Fibroblast of pulmonary artery (primary cell): ENCODE results near the gene OR1J4.

Experiments
- DNase-seq: peaks from one replicate; pipeline ENCODE4 v3.0.0-alpha.2; 2010; ENCODE audit warnings: low read depth
- H3K4me3 ChIP-seq: replicated peaks from 2 replicates; pipeline ENCODE4 v1.5.1; 2011; ENCODE audit warnings: low read depth, mild to moderate bottlenecking, control low read depth, low read length, moderate library complexity
- TF ChIP-seq, protein P1 (sequence below): IDR thresholded peaks from 2 replicates; pipeline ENCODE4 v1.5.1; 2011; ENCODE audit warnings: mild to moderate bottlenecking, control low read depth, low read length, inconsistent platforms; ENCODE audit errors: missing control alignments

Gene OR1J4, protein sequence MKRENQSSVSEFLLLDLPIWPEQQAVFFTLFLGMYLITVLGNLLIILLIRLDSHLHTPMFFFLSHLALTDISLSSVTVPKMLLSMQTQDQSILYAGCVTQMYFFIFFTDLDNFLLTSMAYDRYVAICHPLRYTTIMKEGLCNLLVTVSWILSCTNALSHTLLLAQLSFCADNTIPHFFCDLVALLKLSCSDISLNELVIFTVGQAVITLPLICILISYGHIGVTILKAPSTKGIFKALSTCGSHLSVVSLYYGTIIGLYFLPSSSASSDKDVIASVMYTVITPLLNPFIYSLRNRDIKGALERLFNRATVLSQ

DNA sequence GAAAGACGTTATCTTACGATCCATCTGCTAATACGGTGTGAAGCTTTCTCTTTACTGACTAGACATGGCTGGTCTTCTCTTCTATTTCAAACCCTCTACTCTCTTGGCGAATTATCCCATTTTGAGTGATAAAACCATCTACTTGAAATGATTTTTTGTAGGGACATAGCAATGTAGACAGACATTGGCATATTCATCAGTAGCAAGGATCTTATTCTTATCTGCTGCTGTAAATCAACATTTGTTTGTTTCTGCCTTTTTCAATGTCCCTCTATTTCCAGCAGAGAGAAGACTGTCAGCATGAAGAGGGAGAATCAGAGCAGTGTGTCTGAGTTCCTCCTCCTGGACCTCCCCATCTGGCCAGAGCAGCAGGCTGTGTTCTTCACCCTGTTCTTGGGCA, at the start of gene OR1J4:
Gene OR1J4 (plus strand): TSS at position 301 of the 400 bp plus-strand sequence. CDS start 0 bp downstream, at position 301.
- TF ChIP-seq, protein P1, sequence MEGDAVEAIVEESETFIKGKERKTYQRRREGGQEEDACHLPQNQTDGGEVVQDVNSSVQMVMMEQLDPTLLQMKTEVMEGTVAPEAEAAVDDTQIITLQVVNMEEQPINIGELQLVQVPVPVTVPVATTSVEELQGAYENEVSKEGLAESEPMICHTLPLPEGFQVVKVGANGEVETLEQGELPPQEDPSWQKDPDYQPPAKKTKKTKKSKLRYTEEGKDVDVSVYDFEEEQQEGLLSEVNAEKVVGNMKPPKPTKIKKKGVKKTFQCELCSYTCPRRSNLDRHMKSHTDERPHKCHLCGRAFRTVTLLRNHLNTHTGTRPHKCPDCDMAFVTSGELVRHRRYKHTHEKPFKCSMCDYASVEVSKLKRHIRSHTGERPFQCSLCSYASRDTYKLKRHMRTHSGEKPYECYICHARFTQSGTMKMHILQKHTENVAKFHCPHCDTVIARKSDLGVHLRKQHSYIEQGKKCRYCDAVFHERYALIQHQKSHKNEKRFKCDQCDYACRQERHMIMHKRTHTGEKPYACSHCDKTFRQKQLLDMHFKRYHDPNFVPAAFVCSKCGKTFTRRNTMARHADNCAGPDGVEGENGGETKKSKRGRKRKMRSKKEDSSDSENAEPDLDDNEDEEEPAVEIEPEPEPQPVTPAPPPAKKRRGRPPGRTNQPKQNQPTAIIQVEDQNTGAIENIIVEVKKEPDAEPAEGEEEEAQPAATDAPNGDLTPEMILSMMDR: no peak
- DNase-seq: no peak
- no peak within 1 kb of the TSS for H3K4me3 ChIP-seq

DNA sequence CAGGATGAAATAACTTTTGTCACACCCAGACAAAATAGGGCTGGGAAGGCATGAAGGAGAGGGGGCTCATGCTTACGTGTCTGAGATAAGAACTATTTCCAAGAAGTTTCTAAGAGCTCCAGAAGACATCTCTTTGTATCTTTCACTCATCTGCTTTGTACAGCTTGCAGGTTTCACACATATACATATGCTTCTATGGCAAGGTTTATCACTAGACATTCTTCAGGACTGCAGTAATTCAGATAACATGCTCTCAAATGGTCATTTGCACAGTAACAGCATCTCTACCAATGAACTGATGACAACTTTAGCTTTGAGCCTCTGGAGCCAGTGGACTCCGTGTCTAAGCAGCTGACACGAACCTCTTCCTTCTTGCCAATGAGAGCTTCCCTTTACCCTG, 44.4 kb upstream of the OR1J4 start:
- TF ChIP-seq, protein P1: no peak
- no peak overlapping the region for H3K4me3 ChIP-seq
- no peak for DNase-seq

DNA sequence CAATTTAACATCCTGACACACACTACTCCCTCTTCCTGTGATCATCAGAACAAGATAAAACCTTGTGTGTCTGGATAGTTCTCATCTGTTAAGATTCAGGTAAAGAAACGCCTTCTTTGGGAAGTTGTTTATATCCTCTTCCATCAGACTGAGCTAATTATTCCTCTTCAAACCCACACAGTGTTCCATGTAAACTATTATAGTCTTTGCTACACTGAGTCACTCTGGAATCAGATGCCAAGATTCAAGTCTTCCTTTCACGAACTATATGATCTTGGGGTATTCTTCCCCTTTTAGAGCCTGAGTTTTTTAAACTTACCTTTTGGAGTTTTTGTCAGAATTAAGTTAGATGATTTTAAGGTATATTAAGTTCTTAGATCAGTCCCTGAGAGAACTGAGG, 43.2 kb upstream of the OR1J4 start:
- no peak overlapping the region for H3K4me3 ChIP-seq
- TF ChIP-seq, protein P1: no peak
- no peak for DNase-seq

DNA sequence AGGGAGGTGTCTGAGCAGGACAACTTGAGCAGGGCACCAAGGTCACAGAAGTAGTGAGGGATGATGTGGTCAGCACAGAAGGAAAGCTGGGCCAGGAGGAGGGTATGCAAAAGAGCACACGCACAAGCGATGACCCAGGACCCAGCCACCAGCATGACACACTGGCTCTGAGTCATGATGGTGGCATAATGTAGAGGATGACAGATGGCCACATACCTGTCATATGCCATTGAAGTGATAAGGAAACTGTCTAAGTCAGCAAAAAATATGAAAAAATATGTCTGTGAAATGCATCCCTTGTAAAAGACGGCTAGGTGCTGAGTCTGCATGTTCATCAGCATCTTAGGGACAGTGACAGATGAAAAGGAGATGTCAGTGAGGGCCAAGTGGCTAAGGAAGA, 41.6 kb upstream of the OR1J4 start:
- no peak overlapping the region for H3K4me3 ChIP-seq
- no peak for DNase-seq
- TF ChIP-seq, protein P1: no peak

DNA sequence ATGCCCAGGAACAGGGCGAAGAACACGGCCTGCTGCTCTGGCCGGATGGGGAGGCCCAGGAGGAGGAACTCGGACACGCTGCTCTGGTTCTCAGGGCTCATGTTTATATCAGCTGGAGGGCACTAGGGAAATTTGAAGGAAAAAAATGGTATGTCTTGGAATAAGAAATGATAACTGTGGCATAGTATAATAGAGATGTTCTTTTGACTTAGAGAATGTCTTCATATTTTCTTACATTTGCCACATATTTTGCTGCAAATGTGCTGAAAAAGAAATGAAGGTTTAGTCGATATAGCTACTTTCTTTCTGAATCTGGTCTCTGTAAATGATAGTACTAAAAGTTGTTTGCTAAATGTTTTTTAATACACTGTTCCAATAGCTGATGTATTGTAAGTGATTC, 41.1 kb upstream of the OR1J4 start, which contains the start of gene OR1J1:
Gene OR1J1 (minus strand): TSS at position 101 of the 400 bp plus-strand sequence. CDS start 0 bp downstream, at position 101.
- H3K4me3 ChIP-seq: no peak within 1 kb of the TSS
- TF ChIP-seq, protein P1: no peak
- DNase-seq: no peak

DNA sequence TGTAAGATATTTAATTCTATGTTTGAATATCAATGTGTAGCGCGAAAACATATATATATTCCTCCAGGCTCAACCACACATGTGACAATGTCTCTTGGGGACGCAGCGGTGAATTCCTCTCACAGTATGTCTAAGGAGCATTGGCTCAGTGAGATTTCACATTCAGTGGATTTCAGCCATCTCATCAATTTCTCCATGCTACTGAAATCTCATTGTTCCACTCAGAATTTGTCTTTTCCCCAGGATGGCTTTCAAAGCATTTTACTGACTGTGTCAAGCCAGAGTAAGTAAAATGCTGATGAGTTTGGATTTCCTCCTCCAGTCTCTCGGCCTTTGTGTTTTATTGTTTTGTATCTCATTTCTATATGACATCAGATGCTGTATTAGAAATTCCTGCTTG, 39.9 kb upstream of the OR1J4 start:
- no peak for DNase-seq
- H3K4me3 ChIP-seq: no peak overlapping the region
- TF ChIP-seq, protein P1: no peak

DNA sequence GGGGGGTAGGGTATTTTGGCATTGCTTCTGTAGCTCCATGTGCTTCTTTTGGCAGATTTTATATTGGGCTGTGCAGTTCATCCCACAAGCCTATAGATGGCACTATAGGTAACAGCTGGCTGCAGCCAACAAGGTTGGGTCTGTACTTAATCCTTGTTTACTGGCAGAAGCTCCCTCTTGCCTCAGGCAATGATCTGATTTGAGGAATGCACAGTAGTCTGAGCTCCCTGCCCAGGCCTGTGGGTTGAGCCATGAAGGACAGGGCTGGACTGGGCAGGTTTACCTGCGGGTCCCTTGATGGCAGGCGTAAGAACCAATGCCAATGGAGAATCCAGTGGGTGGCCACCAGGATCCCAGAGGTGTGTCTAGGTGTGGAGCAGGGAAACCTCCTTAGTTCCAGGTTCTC, 20.1 kb upstream of the OR1J4 start:
- peak; percentile 64 for DNase-seq
- TF ChIP-seq, protein P1: peak; percentile 93
- H3K4me3 ChIP-seq: no peak overlapping the region
